Activated T-helper 9 cell treated with anti-CD3 and anti-CD28 coated beads, Interleukin-2, amount 50 U/mL, for 16 hours (primary cell): Measurements from ENCODE around the gene SEMA5B.

ENCODE experiments used
- DNase-seq: peaks from one replicate; pipeline ENCODE4 v3.0.0-alpha.2; 2020; ENCODE audit warnings: low read depth

Gene SEMA5B

DNA sequence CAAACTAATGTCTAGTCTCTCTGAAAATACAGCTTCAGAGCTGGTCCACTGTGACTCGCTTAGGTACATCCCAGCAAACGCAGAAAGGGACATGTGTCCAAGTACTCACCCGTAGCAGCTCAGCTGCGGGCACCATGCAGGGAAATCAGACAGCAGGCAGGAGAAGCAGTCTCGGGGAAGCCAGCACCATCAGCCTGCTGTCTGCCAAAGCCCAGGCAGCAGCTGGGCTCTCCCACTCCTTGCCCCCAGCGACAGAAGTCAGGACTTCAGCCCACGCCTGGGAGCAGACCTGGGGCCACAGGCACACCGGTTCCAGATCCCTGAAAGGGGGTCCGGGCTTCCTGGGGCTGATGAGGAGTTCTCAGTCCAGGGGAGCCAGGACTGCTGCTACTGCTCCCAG is 34.9 kb downstream of the SEMA5B start:
- no peak for DNase-seq

DNA sequence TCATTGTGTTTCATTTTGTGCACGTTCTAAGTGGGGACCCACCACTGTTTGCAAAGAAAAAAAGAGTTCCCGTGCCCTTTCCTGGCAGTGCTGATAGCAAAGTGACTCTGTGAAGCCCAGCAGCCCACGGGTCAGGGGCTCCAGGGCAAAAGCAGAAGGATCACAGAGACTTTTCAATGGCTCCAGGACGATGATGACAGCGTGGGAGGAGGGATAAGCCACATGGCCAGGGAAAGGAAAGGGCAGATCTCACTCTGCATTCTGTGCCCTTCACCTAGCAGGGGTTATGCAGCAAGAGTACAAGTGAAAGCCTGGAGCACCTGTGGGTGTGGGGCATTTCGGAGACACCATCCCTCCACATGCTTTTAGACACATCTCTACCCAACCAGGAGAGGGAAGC is 35.4 kb downstream of the SEMA5B start:
- no peak for DNase-seq

DNA sequence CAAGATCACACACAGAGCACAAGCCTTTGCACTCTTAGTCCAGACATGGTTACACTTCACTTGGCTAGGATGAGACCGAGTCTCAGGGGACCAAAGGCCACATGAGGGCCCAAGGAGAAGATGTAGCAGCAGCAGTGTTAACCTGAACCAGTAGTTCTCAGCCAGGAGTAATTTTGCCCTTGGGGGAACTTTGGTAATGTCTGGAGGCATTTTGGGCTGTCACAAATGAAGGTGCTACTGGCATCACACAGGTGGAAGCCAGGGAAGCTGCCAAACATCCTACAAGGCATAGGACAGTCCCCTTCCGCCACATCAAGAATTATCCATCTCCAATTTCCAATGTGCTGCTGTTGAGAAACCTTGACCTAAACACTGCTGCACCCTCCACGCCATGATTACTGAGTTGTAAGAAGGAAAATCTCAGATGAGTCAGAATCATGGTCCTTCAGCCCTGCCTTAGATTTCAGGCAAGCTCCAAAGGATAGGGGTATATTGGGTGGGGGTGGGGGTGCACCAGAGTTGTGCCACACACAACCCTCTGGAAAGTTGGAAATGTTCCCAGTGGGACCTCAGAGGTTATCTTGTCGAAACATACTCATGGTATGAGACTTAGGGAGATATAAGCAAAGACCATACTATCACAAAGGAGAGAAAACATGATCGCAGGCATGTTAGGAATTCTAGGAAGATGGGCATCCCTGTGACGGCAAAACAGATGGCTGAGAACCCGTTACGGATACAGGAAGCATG is 36.2 kb downstream of the SEMA5B start:
- no peak for DNase-seq

DNA sequence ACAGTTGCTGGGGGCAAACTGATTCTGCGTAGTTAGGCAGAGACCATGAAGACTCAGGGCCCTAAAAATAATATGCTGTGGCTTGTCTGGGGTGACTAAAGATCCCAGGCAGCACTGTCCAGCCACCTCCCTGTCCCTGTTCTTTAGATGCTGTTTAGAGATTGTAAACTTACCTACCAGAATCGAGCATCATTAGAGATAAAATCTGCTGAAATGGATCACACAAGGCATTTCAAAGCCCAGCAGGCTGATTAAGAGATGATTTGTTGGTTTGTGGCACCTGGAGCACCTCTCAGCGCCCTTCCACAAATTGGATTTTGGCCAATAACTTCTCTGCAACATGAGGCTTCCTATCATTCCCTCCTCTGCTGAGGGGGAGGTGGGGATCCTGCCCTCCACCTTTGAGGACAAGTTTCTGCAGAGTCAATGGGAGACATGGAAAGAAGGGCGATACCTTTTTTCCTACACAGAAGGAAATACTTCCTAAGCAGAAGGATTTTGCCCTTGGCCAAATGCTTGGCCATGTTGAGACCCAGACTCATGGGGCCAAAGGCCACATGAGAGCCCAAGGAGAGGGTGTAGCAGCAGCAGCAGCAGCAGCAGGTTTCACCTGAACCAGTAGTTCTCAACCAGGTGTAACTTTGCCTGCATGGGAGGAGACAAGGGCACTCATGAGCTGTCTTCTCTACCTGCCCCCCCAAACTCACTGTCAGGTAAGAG is 37.5 kb downstream of the SEMA5B start:
- no peak for DNase-seq

DNA sequence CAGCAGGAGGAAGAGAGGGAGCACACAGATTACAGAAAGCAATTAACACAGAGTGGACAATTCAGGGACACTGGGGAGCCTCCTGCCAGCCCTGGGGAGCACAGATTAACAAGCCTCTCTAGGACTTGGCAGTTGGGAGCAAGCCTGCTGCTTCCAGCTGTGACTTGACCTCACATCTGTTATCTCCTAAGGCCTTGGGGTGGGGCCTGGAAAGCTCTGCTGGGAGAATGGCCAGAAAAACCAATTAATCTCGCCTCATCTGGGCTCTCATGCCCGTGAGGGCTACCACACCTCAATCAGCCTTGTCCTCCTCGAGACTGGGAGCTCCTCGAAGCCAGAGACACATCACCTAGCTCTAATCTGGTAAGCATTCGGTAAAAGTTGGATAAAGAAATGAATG is 39.1 kb downstream of the SEMA5B start:
- DNase-seq = no peak

DNA sequence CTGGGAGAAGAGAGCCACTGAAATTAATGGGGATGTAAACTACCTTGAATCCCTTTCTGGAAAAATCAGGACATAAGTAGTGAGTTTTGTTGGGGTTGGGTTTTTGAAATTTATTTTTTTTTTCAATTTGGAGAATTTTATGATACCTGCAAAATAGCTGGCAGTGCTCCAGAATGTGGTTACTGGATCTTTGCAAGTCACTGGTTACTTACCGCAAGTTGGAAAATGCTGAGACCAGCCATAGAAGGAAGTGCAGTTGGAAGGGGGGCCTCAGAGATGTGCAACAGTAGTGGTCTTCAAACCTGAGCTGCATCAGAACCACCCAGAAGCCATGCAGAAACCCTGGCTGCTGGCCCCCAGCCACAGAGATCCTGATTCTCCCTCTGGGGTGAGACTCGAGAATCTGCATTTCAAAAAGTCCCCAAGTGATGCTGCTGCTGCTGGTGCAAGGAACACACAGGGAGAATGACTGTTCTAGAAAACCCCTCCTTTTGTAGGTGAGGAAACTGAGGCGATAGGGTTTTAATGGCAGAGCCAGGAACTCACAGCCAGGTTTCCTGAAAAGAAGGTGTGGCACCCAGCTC is 39.7 kb downstream of the SEMA5B start:
- no peak for DNase-seq

DNA sequence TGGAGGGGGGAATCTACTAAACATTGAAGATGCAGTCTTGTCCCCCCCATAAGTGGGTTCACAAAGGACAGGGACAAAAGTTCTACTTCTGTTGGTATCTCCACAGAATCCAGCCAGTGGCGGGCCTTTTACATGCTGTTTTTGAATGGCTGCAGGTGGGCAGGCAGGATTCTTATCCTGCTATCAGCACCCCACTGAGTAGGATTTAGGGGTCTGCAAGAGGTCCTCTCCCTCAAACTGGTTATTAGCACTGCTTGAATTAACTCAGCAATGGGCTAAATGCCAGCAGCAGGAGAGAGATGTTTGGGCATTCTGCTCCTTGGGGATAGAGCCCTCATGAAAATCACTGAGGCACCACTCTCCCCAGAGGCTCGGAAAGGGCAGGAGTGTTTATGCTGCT is 40.3 kb downstream of the SEMA5B start:
- DNase-seq = no peak

DNA sequence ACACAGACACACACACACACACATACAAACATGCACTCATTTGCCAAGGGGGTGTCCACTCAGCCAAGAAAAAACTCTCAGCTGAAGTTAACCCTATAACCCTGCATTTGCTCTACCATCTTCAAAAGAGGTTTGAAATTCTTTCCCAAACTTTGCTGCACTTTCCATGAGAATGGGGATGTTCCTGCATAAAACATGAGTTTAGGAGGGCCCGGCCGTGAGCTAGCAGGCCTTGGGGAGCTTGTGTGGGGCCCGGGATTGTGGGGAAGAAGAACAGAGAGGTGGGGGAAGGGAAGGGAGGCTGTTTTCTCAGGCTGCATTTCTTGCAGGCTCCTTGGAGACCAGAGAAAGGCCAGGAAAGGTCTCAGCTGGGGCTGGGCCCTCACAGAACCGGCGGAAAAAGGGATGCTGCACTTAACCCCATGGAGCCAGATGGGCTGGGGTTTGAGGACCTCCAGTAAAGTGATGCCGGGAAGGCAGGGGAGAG is 40.8 kb downstream of the SEMA5B start:
- DNase-seq = no peak

DNA sequence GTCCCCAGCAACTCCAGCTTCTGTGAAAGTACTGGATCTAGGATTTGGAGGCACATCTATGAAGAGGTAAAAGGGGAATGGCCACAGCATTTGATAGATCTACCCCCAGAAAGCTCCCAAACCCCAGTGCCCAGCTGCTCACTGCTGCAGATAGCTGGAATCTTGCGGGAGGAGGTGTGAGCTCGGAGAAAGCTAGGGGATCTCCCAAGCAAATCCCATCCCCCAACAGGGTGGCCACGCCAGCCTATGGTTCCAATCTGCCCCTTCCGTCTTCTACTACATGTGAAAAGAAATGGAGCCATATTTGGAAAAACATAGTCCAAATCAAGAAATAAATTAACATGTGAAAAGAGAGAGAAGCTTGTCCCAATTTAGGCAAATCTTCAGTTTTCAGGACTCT is 42.0 kb downstream of the SEMA5B start:
- no peak for DNase-seq

DNA sequence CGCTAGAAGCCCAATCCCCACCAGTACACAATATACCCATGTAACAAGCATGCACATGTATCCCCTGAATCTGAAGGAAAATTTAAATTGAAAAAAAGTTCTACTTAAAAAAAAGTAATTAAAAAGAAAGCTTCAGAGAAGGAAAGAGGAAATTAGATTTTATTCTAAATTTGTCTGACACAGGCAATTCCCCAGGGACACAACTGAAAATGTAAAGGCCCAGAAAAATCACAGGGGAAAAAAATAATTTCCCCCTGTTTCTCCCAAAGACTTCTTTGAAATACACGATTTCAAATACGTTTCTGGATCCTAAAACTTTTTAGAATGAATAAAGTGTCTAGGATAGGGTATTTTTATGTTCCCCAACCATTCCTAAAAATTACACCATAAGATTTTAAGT is 42.9 kb downstream of the SEMA5B start:
- no peak for DNase-seq

DNA sequence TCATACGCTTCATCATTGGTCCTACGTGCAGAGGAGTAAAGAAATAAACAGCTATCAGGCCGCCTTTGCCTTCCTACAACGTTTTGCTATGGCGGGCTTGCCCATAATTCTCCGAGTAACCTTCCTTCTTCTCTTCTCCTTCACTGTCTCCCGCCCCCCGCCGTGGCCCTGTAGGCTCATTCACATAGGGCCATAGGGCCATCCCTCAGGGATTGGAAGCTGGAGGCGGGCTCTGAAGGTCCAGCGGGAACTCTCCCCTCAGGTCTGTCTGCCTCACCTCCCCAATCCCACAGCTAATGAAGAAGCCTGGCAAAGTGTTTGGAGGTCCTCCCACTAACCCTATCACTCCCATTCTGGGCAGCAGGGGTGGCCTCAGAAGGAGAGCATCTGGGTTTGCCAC is 43.6 kb downstream of the SEMA5B start:
- no peak for DNase-seq

DNA sequence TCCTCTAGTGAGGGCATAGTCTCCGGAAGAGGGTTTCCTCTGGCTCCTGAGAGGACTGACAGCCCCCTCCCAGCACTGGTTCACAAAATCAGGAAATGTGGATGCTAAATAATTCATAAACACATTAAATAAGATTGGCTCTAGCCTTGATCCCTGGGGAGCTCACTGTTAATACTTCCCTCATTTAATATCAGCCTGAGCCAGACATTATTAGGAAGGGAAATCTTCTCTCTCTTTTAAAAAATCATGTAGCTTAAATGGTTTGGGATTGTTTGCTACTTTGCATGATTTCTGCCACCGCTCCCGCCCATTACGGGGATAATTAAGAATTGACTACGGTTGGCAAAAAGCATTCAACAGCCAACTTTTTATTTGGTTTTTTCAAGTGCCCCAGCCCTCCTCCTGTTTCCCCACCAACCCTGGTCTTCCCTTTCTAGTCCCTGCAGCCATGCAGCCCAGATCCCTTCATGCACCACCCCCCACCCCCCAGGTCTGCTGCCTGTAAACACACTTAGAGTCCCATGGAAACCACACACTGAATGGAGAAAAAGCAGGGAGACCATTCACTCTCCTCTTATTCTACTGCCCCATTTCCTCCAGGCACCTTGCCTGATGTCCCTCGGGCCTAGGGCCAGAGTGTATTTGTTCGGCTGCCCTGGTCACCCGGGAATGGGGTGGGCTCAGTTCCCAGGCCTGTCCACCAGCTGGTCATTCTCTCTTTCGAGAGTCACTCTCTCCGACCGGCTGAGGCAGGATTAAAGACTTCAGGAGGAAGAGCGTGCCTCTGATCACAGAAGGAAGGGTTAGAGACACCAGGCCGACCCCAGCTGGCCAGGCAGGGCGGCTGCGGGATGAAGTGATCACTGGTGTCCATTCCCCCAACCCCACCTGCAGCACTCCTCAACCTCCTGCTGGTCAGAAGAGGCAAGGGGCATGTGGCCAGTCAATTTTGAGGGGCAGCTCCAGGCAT is 45.1 kb downstream of the SEMA5B start:
- no peak for DNase-seq

DNA sequence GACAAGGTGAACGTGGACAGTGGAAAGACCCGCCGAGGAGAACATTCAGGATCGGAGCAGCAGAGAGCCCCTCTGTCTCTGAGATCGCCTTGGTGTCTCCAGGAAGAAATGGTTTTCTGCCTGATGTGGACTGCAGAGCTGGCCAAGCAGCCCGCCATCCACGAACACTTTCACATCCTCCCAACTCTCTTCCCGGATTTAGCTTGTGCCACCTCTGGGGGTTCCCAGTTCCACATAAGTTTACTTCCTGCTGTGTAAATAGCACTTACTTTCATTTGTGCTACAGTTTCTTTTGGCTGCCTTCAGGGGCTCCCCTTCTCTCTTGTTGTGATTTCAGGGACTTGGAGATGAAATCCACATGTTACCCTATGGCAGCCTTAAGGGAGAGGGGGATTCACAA is 48.4 kb downstream of the SEMA5B start:
- no peak for DNase-seq

DNA sequence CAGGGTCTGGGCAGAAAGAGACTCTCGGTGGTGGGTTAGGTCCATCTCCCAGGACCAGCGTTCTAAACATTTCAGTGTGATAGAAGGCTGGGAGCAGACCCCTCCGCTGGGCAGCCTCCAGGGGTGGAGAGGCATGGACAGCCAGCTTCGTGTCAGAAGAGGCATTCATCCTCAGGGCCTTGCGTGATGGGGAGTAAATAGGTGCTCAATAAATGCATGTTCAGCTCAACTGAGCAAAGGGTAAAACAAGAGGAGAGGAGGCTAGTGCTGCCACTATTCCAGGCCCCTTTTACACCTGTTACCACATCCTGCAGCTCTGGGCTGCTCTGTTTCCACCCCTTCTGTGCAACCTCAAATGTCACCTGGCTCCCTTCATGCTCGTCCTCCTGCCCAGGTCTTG is 49.0 kb downstream of the SEMA5B start:
- DNase-seq = no peak

DNA sequence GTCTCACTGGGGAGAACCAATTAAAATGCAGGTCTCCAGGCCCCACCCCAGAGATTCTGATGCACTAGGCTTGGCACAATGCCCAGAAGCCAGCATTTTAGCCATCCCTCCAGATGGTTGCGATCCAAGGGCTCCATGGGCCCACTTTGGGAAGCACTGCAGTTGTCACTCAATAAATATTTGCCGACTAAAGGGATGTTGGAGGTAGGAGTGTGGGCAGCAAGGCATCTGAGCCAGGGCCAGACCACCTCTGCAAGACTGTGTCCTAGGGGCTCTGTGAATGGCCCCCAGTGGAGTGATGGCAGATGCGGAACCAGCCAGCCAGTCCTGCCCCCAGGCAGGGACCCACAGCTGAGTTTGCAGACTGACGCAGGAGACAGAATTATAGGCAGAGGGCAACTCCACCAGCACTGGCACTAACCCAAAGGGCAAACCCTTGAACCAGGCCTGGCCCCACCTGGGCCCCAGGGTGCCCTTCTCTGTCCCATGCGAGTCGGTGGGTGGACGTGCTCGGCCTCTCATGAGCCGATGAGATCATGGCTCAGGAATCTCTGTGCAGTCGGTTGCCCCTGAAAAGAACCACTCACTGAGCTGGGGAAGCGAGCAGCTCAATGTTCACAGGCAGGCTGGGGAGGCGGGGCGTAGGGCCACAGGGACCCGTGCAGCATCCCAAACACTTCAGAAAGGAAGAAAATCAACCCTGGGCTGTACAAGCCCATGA is 49.7 kb downstream of the SEMA5B start:
- DNase-seq = no peak

DNA sequence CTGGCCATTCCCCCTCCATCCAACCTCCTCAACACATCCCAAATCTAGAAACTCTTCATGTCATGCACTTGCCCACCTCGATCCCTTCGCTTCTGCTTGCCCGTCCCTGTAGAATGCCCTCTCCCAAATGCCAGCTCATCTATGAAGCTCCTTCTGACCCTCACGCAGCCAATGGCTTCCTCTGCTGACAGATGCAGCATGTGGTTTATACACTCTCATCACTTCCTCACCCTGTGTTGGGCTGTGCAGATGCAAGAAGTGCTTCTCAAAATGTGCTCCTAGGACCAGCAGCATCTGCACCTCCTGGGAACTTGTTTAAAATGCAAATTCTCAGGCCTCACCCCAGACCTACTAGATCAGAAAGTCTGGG is 51.7 kb downstream of the SEMA5B start:
- no peak for DNase-seq

DNA sequence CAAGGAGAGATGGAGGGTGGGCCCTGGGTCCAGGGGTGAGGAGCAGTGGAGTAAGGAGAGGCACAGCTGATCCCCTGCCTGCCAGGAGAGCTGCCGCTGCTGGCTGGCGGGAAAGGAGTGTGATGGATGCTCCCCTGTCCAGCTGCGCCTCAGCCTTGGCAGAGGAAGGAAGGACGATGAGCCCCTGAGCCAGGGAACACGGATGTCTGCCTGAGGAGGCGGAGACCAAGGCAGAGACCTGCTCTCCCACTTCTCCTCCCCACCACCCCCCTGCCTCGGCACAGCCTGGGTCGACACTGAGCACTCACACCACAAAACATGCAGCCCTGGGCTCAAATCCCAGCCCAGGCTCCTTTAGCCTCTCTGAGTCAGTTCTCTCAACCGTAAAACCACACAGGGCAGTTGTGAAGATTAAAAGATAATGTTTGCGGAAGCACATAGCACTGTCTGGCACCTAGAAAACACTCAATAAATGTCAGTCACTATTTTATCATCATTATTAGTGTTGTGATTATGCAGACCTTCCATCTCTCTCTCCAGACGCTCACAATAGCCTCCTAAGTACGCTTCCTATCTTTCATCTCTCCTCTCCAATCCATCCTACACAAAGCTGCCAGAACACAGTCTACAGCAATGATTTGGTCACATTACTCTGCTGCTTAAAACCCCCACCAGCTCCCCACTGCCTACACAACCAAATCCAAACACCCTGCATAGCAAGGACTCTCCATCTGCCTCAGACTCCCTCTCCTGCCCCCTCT is 52.2 kb downstream of the SEMA5B start:
- no peak for DNase-seq

DNA sequence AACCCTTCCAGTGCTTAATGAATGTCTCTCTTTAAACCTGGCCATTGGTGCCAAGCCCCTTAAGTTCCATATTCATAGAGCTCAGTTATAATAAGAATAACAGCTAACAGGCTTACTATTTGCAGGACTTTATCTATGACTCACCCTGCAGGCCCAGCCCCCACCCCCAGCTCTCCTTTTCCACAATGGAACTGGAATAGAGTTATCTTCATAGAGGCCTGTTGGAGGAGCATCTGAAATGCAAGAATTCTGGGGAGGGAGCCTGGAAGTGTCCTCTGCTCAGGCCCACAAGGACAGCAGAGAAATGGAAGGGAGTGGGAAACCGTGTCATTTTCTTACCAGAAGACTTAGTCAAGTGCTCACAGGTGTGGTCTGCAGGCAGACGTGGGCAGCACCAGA is 52.8 kb downstream of the SEMA5B start:
- DNase-seq = no peak

DNA sequence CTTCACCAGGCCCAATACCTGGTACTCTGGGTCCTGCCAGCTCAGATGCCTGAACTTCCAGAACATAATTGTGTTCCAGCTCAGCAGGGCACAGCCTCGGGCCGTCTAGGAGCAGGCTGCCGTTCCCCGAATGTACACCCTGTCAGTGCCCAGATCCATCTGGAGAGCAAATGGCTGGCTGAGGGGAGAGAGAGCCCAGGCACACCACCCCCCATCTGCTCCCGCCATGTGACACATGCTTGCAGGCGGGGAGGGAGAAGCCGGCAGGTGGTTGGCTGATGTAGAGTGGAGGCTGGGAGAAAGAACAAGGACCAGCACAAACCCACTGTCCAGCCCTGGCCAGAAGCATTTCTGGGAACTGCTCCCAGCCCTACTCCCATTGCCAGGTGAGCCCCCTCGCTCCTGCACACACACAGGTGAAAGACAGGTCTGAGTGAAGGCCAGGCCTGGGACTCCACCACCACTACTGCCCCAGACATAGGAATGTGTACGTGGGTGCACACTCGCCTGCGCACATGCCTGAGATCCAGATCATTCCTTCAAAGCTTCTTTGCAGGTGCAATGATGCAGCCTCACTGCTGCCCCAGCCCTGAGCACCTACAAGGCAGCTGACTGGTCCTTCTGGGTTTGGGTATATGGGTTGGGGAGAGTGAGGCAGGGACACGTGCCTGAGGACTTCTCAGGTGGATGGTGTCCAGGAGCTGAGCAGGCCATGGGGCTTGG is 53.5 kb downstream of the SEMA5B start:
- no peak for DNase-seq

DNA sequence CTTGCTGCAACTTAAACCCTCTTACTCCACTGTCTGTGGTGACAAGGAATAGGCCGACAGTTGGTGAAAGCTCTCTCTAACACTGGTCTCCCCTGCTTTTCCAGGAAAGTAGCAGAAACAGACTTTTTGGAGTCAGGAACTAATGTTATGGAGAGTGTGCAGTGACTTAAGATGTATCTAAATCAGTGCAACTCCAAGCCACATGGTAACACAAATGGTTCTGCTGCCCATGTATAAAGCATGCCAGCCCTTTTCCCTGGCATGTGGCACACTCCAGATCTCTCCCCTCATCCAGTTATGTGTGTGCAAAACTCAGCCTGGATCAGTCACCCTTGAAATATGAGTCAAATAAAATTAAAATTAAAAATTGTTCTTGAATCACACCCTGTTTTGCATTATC is 55.4 kb downstream of the SEMA5B start:
- no peak for DNase-seq
